HAP-1 (cell line): Measurements from ENCODE around the gene CARD14.
"Not testable (repeated sequence)": the region's sequence is repeated elsewhere in the genome, so short reads cannot be mapped to it uniquely, and the experiment has no call there.

Experiments used
- DNase-seq, 2 experiments: peaks; one replicate each; pipeline ENCODE4 v3.0.0-alpha.2; 2016 to 2020; ENCODE audit warnings: low spot score in 2 of 2
- H3K27me3 ChIP-seq: fragments of 250-450 bp; sonication (Bioruptor Pico); 2 replicates; pipeline ENCODE4 v1.5.1; 2020; ENCODE audit warnings: low read depth, mild to moderate bottlenecking, moderate library complexity
- H3K36me3 ChIP-seq: fragments of 250-450 bp; sonication (Bioruptor Pico); replicated peaks from 2 replicates; pipeline ENCODE4 v1.5.1; 2020; ENCODE audit warnings: mild to moderate bottlenecking
- H3K4me1 ChIP-seq: fragments of 250-450 bp; sonication (Bioruptor Pico); 2 replicates; pipeline ENCODE4 v1.5.1; 2020; ENCODE audit warnings: mild to moderate bottlenecking
- H3K4me3 ChIP-seq: fragments of 250-450 bp; sonication (Bioruptor Pico); 2 replicates; pipeline ENCODE4 v1.5.1; 2020; ENCODE audit warnings: mild to moderate bottlenecking, moderate library complexity
- H3K9me3 ChIP-seq: fragments of 250-450 bp; sonication (Bioruptor Pico); 2 replicates; pipeline ENCODE4 v1.5.1; 2020; ENCODE audit warnings: mild to moderate bottlenecking, moderate library complexity
- in situ Hi-C: fragments of 300-500 bp; cut with MboI; formaldehyde crosslinking; loops from 3 replicates; pipeline ENCODE4 v1.14.3; 2020; ENCODE audit warnings: low sequenced_read_pairs, inconsistent platforms, mixed read lengths

CARD14 gene

DNA sequence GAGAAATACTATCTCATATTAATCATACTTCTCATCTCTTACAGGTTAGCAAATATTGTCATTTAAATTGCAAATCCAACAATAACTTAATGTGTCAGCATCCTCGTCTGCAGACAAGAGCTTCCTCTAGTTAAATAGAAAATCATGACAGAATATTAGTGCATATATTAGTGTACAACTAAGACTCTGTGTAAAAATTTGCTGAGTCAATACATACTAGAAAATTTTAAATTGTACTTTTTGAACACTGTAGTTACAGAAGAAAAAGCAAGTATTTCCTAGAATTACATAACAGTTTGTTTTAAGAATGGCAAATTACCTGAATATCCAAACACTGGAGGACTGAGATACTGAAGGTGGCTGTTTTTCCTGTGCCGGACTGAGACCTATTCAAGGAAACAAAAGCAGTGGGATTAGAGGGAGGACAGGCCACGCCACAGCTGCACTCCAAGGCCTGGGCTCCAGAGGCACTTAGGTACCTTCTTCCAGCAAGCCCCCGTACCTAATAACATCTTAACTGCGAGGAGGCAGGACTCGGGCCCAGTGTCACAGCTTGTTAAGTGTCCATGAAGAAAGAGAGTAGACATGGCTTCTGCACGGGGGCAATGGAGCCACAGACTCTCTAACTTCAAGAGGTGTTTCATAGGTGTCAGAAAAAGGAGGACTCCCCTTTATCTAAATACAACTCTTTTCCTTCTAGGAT lies 28.2 kb upstream of the CARD14 start:
- Histone ChIP-seq H3K4me1 (peaks cover 13% of the 10 kb centered on the region; the same call in 1 of the 2 replicates), H3K36me3 (peaks cover 83% of the 10 kb centered on the region), H3K9me3 (no peaks in the 10 kb centered on the region; the same call in 1 of the 2 replicates), H3K27me3 (no peaks in the 10 kb centered on the region), H3K4me3 (no peak overlapping the region)
- in situ Hi-C loops = no loop called here
- DNase-seq = no peak

- no peak overlapping the region for H3K4me3 ChIP-seq
- peaks cover 13% of the 10 kb centered on the region; the same call in 1 of the 2 replicates for H3K4me1 ChIP-seq
- in situ Hi-C loops = no loop called here
- H3K27me3 ChIP-seq = no peaks in the 10 kb centered on the region
- peaks cover under 1% of the 10 kb centered on the region for H3K9me3 ChIP-seq
- H3K36me3 ChIP-seq = peaks cover 70% of the 10 kb centered on the region
- DNase-seq = no peak
Measured at GRCh38 chr17:80142929-80143328, 26.9 kb upstream of the CARD14 start.

- peaks cover 46% of the 10 kb centered on the region for H3K36me3 ChIP-seq
Measured at GRCh38 chr17:80145076-80146075, 24.5 kb upstream of the CARD14 start.

GRCh38 chr17:80146121-80147034 lies 23.5 kb upstream of the CARD14 start:
- Histone ChIP-seq H3K36me3 (peaks cover 37% of the 10 kb centered on the region), H3K4me1 (peaks cover 17% of the 10 kb centered on the region), H3K9me3 (peaks cover 3% of the 10 kb centered on the region), H3K27me3 (no peaks in the 10 kb centered on the region), H3K4me3 (peak overlapping the region; percentile 91)
- in situ Hi-C loops = no loop called here
- peak in 1 of 2 experiments; percentile 15 for DNase-seq

More at GRCh38 chr17:80145076-80146075, 24.5 kb upstream of the CARD14 start:
- no peak for DNase-seq
- no peaks in the 10 kb centered on the region for H3K27me3 ChIP-seq
- peak overlapping the region; percentile 91 for H3K4me3 ChIP-seq
- in situ Hi-C loops = no loop called here
- peaks cover 3% of the 10 kb centered on the region for H3K9me3 ChIP-seq
- H3K4me1 ChIP-seq = peaks cover 17% of the 10 kb centered on the region

GRCh38 chr17:80147035-80147822 lies 22.6 kb upstream of the CARD14 start, which contains the start of gene EIF4A3:
Gene EIF4A3, minus strand, starts transcription at chr17:80147128. Its CDS starts 167 bp downstream, at chr17:80146961.
- in situ Hi-C loops = no loop called here
- H3K4me3 ChIP-seq = peak within 1 kb of the TSS; percentile 91
- peaks cover 29% of the 10 kb centered on the region for H3K36me3 ChIP-seq
- H3K27me3 ChIP-seq = no peaks in the 10 kb centered on the region
- peaks cover 17% of the 10 kb centered on the region for H3K4me1 ChIP-seq
- peak; percentile 98 to 99 for DNase-seq
- peaks cover 3% of the 10 kb centered on the region for H3K9me3 ChIP-seq

DNA sequence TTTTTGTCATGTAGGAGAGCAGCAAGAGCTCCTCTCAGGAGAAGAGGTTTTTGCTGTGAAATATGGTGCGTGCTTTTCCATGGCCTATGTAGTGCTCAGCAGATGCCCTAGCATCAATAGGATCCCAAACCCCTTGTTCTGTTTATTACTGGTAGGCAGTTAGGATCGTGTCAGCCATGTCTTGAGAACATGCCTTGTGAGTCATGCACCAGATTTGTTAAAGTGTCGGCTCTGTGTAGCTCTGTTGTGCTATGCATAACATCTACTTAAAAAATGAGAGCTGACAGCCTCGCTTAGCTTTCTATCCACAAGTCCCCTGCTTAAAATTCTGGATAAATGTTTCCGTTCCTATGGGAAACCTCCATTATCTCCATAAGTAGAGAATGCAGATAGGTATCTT lies 18.5 kb upstream of the CARD14 start:
- H3K4me1 ChIP-seq = peaks cover 20% of the 10 kb centered on the region
- no peak for DNase-seq
- no peaks in the 10 kb centered on the region for H3K27me3 ChIP-seq
- in situ Hi-C loops = no loop called here
- H3K36me3 ChIP-seq = no peaks in the 10 kb centered on the region; the same call in 1 of the 2 replicates
- no peak overlapping the region for H3K4me3 ChIP-seq
- peaks cover 13% of the 10 kb centered on the region for H3K9me3 ChIP-seq

- no peak for DNase-seq
- in situ Hi-C loops = no loop called here
- no peaks in the 10 kb centered on the region for H3K27me3 ChIP-seq
- H3K9me3 ChIP-seq = peaks cover 15% of the 10 kb centered on the region
- no peak overlapping the region for H3K4me3 ChIP-seq
- no peaks in the 10 kb centered on the region for H3K36me3 ChIP-seq
- H3K4me1 ChIP-seq = peaks cover 20% of the 10 kb centered on the region
Measured at GRCh38 chr17:80152081-80152702, 17.6 kb upstream of the CARD14 start.

DNA sequence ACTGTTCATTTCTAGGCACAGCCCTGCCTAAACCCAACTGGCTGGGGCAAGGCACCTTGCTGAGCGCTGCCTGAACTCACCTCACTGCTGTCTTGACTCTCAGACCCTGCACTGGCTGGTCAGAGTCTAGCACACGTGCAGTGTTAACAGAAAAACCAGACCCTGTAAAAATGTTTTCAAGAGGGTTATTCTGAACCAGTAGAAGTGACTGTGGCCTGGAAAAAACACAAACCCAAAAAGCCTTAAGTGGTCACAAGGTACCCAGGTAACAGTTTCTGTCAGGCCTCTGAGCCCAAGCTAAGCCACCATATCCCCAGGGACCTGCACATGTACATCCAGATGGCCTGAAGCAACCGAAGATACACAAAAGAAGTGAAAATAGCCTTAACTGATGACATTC lies 16.8 kb upstream of the CARD14 start:
- Histone ChIP-seq H3K4me1 (peaks cover 20% of the 10 kb centered on the region), H3K27me3 (no peaks in the 10 kb centered on the region), H3K36me3 (no peaks in the 10 kb centered on the region), H3K4me3 (no peak overlapping the region), H3K9me3 (peaks cover 14% of the 10 kb centered on the region)
- DNase-seq = peak; percentile 49 to 62
- in situ Hi-C loops = no loop called here

GRCh38 chr17:80154166-80154565 lies 15.7 kb upstream of the CARD14 start:
- peak; percentile 43 to 80 for DNase-seq
- Histone ChIP-seq H3K4me1 (peaks cover 16% of the 10 kb centered on the region), H3K9me3 (peaks cover 12% of the 10 kb centered on the region), H3K27me3 (no peaks in the 10 kb centered on the region), H3K36me3 (no peaks in the 10 kb centered on the region), H3K4me3 (no peak overlapping the region)
- in situ Hi-C loops = no loop called here

DNA sequence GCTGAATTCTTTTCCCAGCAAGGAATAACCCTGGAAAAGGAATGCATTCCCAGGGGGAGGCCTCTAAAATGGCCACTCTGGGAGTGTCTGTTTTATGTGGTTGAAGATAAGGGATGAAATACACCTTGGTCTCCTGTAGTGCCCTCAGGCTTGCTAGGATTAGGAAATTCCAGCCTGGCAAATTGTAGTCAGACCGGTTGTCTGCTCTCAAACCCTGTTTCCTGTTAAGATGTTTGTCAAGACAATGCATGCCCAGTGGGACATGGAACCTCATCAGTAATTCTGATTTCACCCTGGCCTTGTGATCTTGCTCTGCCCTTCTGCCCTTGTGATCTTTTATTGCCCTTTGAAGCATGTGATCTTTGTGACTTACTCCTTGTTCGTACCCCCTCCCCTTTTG lies 14.2 kb upstream of the CARD14 start:
- DNase-seq = peak in 1 of 2 experiments; percentile 51
- Histone ChIP-seq H3K9me3 (peaks cover 12% of the 10 kb centered on the region), H3K4me1 (peaks cover 20% of the 10 kb centered on the region)
- in situ Hi-C loops, H3K4me3 ChIP-seq, H3K36me3 ChIP-seq, H3K27me3 ChIP-seq: not testable (repeated sequence)

GRCh38 chr17:80158846-80159245 lies 11.0 kb upstream of the CARD14 start:
- H3K4me3 ChIP-seq = no peak overlapping the region
- H3K27me3 ChIP-seq = no peaks in the 10 kb centered on the region
- peaks cover 13% of the 10 kb centered on the region for H3K4me1 ChIP-seq
- H3K36me3 ChIP-seq = no peaks in the 10 kb centered on the region
- DNase-seq = no peak
- H3K9me3 ChIP-seq = peaks cover 10% of the 10 kb centered on the region
- in situ Hi-C loops = no loop called here

GRCh38 chr17:80160536-80160935 lies 9.3 kb upstream of the CARD14 start:
- no peak for DNase-seq
- in situ Hi-C loops = no loop called here

More at GRCh38 chr17:80160536-80160935, 9.3 kb upstream of the CARD14 start:
- Histone ChIP-seq H3K4me1 (peaks cover 9% of the 10 kb centered on the region; the same call in 1 of the 2 replicates), H3K27me3 (no peaks in the 10 kb centered on the region), H3K4me3 (no peak overlapping the region), H3K9me3 (peaks cover 9% of the 10 kb centered on the region), H3K36me3 (no peaks in the 10 kb centered on the region)
